HEK293T (cell line): ENCODE measurements around the gene ADTRP.

Source experiments
- ARNT ChIP-seq: fragments of 450-650 bp; IDR thresholded peaks from 2 replicates; pipeline ENCODE4 v1.6.1; 2017; ENCODE audit warnings: mild to moderate bottlenecking
- ELF4 ChIP-seq: fragments of 450-650 bp; IDR thresholded peaks from 2 replicates; pipeline ENCODE4 v1.6.1; 2017; ENCODE audit warnings: antibody characterized with exemption
- FOXK2 ChIP-seq: fragments of 450-650 bp; IDR thresholded peaks from 2 replicates; pipeline ENCODE4 v1.6.1; 2016; ENCODE audit warnings: mild to moderate bottlenecking
- FOXM1 ChIP-seq: fragments of 450-650 bp; IDR thresholded peaks from 2 replicates; pipeline ENCODE4 v1.6.1; 2017; ENCODE audit warnings: mild to moderate bottlenecking, borderline replicate concordance
- HDGF ChIP-seq: fragments of 450-650 bp; IDR thresholded peaks from 2 replicates; pipeline ENCODE4 v1.6.1; 2017; ENCODE audit warnings: antibody characterized with exemption, borderline replicate concordance
- L3MBTL2 ChIP-seq: fragments of 450-650 bp; conservative IDR thresholded peaks from 2 replicates; pipeline ENCODE4 v1.6.1; 2016; ENCODE audit warnings: mild to moderate bottlenecking
- LEF1 ChIP-seq: fragments of 450-650 bp; IDR thresholded peaks from 2 replicates; pipeline ENCODE4 v1.6.1; 2017; ENCODE audit warnings: mild to moderate bottlenecking, borderline replicate concordance
- NFRKB ChIP-seq: fragments of 450-650 bp; IDR thresholded peaks from 2 replicates; pipeline ENCODE4 v1.6.1; 2016; ENCODE audit warnings: mild to moderate bottlenecking, moderate library complexity
- SP1 ChIP-seq: fragments of 450-650 bp; IDR thresholded peaks from 2 replicates; pipeline ENCODE4 v1.6.1; 2017
- SUZ12 ChIP-seq: fragments of 450-650 bp; IDR thresholded peaks from 2 replicates; pipeline ENCODE4 v1.6.1; 2016; ENCODE audit warnings: mild to moderate bottlenecking
- TARDBP ChIP-seq: fragments of 450-650 bp; IDR thresholded peaks from 2 replicates; pipeline ENCODE4 v1.6.1; 2016
- ZNF384 ChIP-seq: fragments of 450-650 bp; IDR thresholded peaks from 2 replicates; pipeline ENCODE4 v1.6.1; 2016
- TF ChIP-seq, protein P1 (sequence below): fragments of 450-650 bp; IDR thresholded peaks from 2 replicates; pipeline ENCODE4 v1.6.1; 2016

DNA sequence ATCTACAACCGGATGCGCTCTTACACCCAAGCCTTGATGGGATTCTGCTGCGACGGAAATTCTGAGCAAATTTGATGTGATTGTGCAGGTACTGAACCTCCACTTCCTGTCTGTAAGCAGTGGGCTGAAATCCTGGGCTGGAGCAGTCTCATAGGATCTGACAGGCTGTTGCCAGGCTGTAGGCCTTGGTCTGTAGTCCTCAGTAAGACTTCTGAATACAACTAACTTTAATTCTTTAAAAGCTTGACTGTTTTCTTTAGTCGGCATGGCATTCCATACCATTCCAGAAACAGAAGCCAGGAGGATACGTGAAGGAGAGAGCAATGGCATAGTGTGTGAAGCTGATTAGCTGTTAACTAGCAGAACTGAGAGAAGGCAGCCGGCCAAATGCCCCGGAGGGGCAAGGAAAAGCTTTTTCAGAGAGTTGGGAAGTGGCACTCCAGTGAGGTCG is 68.3 kb downstream of the ADTRP start:
- TF ChIP-seq TARDBP (no peak), SP1 (no peak), NFRKB (no peak), FOXK2 (no peak), FOXM1 (no peak), SUZ12 (no peak), LEF1 (no peak), HDGF (no peak), ARNT (no peak), L3MBTL2 (no peak), ELF4 (no peak), ZNF384 (no peak)
- TF ChIP-seq, protein P1, sequence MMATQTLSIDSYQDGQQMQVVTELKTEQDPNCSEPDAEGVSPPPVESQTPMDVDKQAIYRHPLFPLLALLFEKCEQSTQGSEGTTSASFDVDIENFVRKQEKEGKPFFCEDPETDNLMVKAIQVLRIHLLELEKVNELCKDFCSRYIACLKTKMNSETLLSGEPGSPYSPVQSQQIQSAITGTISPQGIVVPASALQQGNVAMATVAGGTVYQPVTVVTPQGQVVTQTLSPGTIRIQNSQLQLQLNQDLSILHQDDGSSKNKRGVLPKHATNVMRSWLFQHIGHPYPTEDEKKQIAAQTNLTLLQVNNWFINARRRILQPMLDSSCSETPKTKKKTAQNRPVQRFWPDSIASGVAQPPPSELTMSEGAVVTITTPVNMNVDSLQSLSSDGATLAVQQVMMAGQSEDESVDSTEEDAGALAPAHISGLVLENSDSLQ, result no peak
